HG03460 (cell line): ENCODE data around the gene ATL3.
A peak's percentile ranks its signal among the peaks of the same experiment; 100 is the strongest.
"Not testable (repeated sequence)": the region's sequence is repeated elsewhere in the genome, so short reads cannot be mapped to it uniquely, and the experiment has no call there.

Source experiments
- ATAC-seq: cut with Tn5 transposase; IDR thresholded peaks from one replicate; pipeline ENCODE4 v1.9.1; 2021; ENCODE audit not compliant: unreplicated experiment

Gene ATL3

GRCh38 chr11:63682066-63683021, 11.2 kb upstream of the ATL3 start:
- peak; percentile 3 for ATAC-seq

- ATAC-seq, result peak; percentile 87
Observed at GRCh38 chr11:63681321-63682065, 10.3 kb upstream of the ATL3 start, which contains the start of gene RTN3. RTN3 (plus strand) TSS chr11:63681500; CDS start chr11:63681637, 137 bp downstream.

- peak; percentile 4 for ATAC-seq
Observed at GRCh38 chr11:63680834-63681320, 9.7 kb upstream of the ATL3 start.

- ATAC-seq, result no peak
Observed at GRCh38 chr11:63673579-63673978, 2.4 kb upstream of the ATL3 start.

- no peak for ATAC-seq
Observed at GRCh38 chr11:63672936-63673539, 1.9 kb upstream of the ATL3 start.

- no peak for ATAC-seq
Observed at GRCh38 chr11:63672156-63672463, 934 bp upstream of the ATL3 start.

GRCh38 chr11:63670433-63671321, 499 bp downstream of the ATL3 start:
- ATAC-seq, result peak; percentile 35

- no peak for ATAC-seq
Observed at GRCh38 chr11:63670096-63670432, 1.1 kb downstream of the ATL3 start.

- no peak for ATAC-seq
Observed at GRCh38 chr11:63667995-63668795, 3.0 kb downstream of the ATL3 start.

- ATAC-seq, result no peak
Observed at GRCh38 chr11:63666874-63667273, 4.3 kb downstream of the ATL3 start.

GRCh38 chr11:63663809-63664208, 7.4 kb downstream of the ATL3 start:
- ATAC-seq, result no peak

- ATAC-seq, result no peak
Observed at GRCh38 chr11:63660972-63661371, 10.2 kb downstream of the ATL3 start.

GRCh38 chr11:63652671-63653070, 18.5 kb downstream of the ATL3 start:
- no peak for ATAC-seq

- no peak for ATAC-seq
Observed at GRCh38 chr11:63643205-63643604, 28.0 kb downstream of the ATL3 start.

- no peak for ATAC-seq
Observed at GRCh38 chr11:63641727-63642126, 29.4 kb downstream of the ATL3 start.

- no peak for ATAC-seq
Observed at GRCh38 chr11:63639199-63639832, 31.9 kb downstream of the ATL3 start.

GRCh38 chr11:63638436-63638835, 32.7 kb downstream of the ATL3 start:
- ATAC-seq, result not testable (repeated sequence)

- no peak for ATAC-seq
Observed at GRCh38 chr11:63635762-63636465, 35.3 kb downstream of the ATL3 start.

- no peak for ATAC-seq
Observed at GRCh38 chr11:63629426-63629825, 41.8 kb downstream of the ATL3 start.
